Stimulated activated CD4-positive, alpha-beta T cell treated with anti-CD3 and anti-CD28 coated beads, TNF-alpha, amount 100 ng/mL, for 48 hours (primary cell): ENCODE measurements around the gene UCK1.
"Not testable (repeated sequence)": the region's sequence is repeated elsewhere in the genome, so short reads cannot be mapped to it uniquely, and the experiment has no call there.

Experiments used
- DNase-seq, 3 donors: peaks; one replicate each; pipeline ENCODE4 v3.0.0-alpha.2; 2020; ENCODE audit warnings: low read depth in 3 of 3

UCK1 gene

DNA sequence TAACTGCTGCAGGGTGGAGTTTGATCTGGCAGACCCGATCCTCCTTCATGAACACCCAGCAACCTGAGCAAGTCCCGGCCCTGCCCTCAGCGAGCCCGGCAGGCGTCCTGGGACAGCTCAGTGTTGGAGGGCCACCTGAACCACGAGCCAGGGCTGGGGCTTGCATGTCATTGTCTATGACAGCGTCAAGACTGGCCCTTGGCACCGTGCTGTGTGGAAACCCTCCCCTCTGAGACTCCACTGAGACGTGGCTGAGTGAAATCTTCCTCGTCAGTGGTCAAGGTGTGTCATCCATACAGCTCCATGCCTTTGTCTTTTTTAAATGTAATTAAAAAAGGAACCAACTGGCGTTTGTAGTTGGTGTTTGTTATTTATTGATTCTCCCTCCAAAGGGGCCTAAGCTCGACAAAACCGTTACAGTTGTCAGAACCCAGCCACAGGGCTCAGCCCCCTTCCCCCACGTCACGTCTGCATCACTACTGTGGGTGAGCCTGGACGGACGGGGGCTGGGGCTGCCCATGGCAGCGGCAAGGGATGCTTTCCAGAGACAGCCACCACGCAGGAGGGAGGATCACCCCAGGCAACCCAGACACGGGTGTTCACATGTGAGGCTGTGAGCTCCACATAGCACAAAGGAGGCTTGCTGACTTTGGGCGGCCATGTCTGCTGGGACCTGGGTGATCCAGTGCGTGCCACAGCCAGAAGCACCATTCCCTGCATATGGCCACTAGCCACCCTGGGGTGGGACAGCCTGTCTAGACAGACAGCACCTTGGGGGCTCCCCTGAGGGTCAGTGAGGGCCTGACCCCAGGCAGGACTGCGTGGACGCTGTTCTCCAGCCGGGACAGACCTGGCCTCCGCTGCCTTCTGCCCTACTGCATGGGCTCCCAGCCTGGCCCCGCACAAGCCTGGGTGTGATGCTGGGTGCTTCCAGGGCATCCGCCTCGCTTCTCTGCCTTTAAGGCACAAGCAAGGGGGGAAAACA, 7.3 kb downstream of the UCK1 start:
- no peak for DNase-seq

GRCh38 chr9:131523086-131523388, 8.0 kb downstream of the UCK1 start:
- DNase-seq, result no peak

DNA sequence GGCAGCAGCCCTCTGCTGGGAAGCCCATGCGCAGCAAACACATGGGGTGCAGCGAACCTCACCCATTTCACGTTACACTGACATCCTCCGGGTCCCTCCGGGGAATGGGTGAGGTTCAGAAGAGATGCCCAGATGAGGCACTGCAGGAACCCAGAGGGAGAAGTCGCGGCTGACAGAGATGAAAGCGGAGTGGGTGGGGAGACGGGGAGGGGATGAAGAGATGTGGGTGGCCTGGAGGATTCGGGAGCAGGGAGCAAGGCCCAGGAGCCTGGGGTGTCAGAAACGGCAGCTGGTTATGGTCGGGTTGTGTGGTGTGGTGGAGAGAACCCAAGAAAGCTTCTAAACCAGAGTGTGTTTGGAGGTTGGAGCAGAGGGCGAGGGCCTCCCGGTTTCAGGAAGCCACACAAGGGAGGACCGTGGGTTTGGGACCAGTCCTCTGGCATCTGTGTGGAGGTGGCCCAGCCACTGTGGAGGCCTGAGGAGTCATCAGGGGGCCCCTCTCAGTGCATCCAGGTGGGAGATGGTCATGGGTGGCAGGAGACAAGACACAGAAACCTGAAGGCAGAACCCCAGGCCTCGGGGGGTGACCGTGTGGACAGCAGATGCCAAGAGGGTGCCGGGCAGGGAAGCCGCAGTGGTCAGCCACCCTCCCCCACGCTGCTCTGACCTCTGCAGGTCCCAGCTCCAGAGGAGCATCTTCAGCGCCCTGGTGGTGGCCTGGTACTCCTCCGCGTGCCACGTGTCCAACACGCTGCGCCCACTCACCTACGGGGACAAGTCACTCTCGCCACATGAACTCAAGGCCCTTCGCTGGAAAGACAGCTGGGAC, 8.6 kb downstream of the UCK1 start:
- DNase-seq, result no peak

DNA sequence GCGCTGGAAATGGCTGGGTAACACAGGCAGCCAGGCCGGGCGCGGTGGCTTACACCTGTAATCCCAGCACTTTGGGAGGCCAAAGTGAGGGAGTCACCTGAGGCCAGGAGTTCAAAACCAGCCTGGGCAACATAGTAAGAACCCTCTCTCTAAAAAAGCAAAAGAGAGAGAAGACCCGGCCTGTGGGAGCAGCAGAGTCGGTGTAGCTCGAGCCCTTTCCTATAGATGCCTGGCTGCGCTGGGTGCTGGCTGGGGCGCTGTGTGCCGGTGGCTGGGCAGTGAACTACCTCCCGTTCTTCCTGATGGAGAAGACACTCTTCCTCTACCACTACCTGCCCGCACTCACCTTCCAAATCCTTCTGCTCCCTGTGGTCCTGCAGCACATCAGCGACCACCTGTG, 9.2 kb downstream of the UCK1 start:
- DNase-seq, result no peak

GRCh38 chr9:131521203-131521602, 9.9 kb downstream of the UCK1 start:
- DNase-seq, result no peak

- DNase-seq, result no peak
These were observed 10.6 kb downstream of the UCK1 start for GRCh38 chr9:131520503-131520902.

- DNase-seq, result no peak
These were observed 12.5 kb downstream of the UCK1 start for GRCh38 chr9:131518553-131518952.

- no peak for DNase-seq
These were observed 13.3 kb downstream of the UCK1 start for GRCh38 chr9:131517761-131518190.

- no peak for DNase-seq
These were observed 14.1 kb downstream of the UCK1 start for GRCh38 chr9:131516930-131517329.

DNA sequence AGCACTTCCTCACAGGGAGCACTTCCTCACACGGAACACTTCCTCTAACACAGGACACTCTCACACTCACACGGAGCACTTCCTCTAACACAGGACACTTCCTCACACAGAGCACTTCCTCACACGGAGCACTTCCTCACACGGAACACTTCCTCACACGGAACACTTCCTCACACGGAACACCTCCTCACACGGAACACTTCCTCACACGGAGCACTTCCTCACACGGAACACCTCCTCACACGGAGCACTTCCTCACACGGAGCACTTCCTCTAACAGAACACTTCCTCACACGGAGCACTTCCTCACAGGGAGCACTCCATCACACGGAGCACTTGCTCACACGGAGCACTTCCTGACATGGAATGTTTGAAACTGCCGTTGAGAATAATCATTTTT, 15.0 kb downstream of the UCK1 start:
- no peak for DNase-seq

DNA sequence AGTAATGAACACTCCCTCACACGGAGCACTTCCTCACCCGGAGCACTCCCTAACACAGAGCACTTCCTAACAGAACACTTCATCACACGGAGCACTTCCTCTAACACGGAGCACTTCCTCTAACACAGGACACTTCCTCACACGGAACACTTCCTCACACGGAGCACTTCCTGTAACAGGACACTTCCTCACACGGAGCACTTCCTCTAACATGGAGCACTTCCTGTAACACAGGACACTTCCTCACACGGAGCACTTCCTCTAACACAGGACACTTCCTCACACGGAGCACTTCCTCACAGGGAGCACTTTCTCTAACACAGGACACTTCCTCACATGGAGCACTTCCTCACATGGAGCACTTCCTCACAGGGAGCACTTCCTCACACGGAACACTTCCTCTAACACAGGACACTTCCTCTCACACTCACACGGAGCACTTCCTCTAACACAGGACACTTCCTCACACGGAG, 15.5 kb downstream of the UCK1 start:
- not testable (repeated sequence) for DNase-seq

GRCh38 chr9:131513177-131513576, 17.9 kb downstream of the UCK1 start:
- no peak for DNase-seq

DNA sequence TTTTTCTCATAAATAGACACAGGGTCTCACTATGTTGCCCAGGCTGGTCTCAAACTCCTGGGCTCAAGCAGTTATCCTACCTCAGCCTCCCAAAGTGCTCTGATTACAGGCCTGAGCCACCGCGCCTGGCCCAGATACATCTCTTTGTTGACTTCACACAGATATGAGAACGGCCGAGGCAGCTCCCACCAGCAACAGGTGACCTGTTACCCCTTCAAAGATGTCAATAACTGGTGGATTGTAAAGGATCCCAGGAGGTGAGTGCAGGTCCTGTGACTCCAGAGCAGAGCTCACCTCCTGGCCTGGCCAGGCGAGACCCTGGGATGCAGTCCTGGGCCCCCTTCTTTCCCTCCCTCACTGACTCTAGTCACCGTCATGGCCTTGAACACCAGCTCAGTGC, 19.2 kb downstream of the UCK1 start:
- DNase-seq, result no peak

GRCh38 chr9:131511416-131511815, 19.6 kb downstream of the UCK1 start:
- DNase-seq, result no peak

DNA sequence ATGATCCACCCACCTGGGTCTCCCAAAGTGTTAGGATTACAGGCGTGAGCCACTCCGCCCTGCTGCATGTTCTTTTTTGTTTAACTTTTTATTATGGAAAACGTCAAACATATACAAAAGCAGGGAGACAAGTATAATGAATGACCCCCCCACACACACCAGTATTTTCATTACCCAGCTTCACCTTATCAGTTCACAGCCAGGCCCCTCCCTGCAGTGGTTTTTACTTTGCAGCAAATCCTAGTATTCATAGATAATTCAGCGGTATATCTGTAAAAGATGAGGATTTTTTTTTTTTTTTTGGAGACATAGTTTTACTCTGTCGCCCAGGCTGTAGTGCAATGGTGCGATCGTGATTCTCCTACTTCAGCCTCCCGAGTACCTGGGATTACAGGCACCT, 26.1 kb downstream of the UCK1 start:
- no peak for DNase-seq

DNA sequence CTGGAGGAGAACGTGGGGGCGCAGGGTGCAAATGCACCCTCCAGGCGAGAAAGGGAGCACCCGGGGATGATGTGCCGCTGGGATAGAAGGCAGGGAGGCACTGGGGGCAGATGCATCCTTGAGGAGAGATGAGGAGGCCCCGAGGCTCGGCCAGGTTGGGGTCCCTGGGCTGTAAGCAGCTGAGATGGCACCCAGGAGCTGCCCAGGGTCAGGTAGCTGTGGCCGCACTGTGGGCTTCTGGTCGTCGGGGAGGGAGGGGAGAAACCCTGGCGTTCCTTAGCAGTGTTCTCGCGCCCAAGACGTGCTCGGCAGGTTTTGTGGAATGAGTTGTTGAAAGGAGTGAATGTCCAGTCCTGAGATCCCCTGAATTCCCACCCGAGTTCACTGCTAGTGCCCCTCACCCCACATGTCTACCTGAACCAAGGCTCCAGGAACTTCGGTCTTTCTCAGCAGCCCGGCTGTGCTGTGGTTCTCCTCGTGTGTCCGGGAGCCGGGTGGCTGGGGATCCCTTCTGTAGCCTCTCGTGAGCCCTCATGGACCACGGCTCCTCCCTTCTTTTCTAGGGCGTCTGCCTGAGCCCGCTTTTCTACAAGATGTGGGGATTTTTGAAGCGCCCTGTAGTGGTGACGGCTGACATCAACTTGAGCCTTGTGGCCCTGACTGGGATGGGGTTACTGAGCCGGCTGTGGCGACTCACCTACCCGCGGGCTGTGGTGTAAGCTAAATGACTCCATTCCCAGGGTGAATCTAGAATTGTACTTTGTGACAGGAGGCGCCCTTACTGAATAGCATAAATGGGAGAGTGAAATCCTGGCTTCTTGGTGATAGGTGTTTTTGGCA, 27.2 kb downstream of the UCK1 start:
- DNase-seq, result peak; percentile 64 to 77 (median 65)

DNA sequence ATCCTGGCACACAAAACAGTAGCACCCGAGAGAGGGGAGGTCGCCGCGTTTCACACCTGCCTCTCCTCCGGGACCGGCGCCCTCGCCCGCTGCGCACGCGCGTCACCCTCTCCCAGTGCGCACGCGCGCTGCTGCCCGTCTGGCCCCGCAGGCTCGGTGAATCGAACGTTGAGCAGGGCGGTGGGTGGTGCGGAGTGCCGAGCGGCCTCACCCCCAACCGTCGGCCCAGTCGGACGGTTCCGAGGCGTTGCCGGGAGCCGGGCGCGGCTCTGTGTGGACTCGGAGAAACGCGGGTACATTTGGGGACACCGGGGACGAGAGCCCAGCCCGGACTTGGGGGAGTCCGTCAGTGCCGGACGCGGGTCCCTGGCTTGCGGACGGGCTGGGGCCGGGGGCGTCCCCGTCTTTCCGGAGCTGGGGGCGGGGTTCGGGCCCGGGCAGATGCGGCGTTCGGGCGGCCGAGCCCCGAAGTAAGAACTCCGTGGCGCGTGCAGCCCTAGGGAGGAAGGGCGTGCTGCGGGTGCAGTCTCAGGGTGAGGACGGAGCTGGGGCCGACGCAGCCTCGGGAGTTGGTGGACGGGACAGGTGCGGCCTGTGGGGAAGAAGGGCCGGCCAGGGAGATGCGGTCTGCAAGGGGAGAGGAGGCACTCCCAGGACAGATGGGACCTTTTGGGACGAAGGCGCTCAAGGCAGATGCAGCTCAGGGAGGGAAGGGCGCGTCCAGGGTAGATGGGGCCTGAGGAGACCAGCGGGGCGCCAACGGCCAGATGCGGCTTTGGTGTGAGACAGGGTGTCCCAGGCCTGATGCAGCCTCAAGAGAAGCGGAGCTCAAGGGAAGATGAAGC, 28.1 kb downstream of the UCK1 start, which contains the start of gene POMT1:
Gene POMT1, plus strand, starts transcription at position 138 of the 845 bp plus-strand sequence. CDS start 1,301 bp downstream, outside the sequence.
- peak; percentile 75 to 84 (median 84) for DNase-seq

GRCh38 chr9:131500939-131501541, 30.0 kb downstream of the UCK1 start:
- peak; percentile 25 to 59 (median 43) for DNase-seq

- peak; percentile 52 to 72 (median 64) for DNase-seq
These were observed 30.7 kb downstream of the UCK1 start for GRCh38 chr9:131500377-131500776.

DNA sequence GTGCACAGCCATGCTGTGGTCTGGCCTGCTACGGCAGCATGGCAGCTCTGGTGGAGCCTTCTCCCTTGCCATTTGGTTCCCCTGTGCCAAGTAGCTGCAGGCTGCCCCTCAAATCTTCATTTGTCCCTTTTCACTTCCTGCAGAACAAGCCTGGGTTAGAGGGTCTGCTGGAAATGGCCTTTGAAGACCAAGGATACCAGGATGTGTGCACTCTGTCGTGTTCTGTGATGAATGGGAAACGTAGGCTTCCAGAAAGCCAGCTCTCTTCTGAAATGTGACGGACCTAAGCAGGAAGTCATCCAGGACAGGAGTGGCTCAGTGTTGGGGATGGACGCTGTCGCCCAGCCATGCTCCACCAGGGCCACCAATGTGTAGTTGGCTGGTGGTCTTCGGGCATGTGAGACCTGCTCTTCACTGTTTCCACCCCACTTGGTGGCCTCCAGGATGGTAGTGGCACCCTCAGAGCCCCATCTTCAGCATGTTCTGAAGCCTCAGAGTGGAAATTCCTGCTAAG, 31.8 kb downstream of the UCK1 start:
- DNase-seq, result no peak
